H1 (cell line): ENCODE results near the gene MPHOSPH10. TPM values are rescaled to one million over a fixed set of nuclear protein-coding genes. Genes with fewer than 3 reads are reported as not detected.

Experiments used
- CTCF ChIA-PET: fragments of 300-600 bp; sonication (Branson Sonifier 250); formaldehyde crosslinking; loops from one replicate; lab custom pipeline; 2021; ENCODE audit not compliant: partially characterized antibody; lab: Charles Lee
- POLR2A ChIA-PET: fragments of 300-600 bp; sonication (Branson Sonifier 250); formaldehyde crosslinking; loops from one replicate; lab custom pipeline; 2021; ENCODE audit warnings: inconsistent platforms; ENCODE audit not compliant: partially characterized antibody; lab: Charles Lee
- DNase-seq, 2 experiments: peaks; one replicate each; pipeline versions ENCODE4 v3.0.0 to v3.0.0-alpha.2; 2010 to 2022; ENCODE audit warnings: low spot score in 2 of 2, low read depth in 1 of 2, mixed read lengths in 1 of 2
- FAIRE-seq: peaks from 2 replicates; lab custom pipeline; 2011; peaks lifted over from hg19 to GRCh38; lab: Jason Lieb, UNC
- H2AFZ ChIP-seq: 2 replicates; pipeline ENCODE4 v1.8.1; 2012; ENCODE audit warnings: low read length, inconsistent platforms
- H2AK5ac ChIP-seq: 2 replicates; pipeline ENCODE4 v1.6.1; 2013; ENCODE audit warnings: low read depth, low read length
- H2BK120ac ChIP-seq: replicated peaks from 2 replicates; pipeline ENCODE3; 2013; ENCODE audit warnings: low read depth, low read length, inconsistent platforms
- H2BK12ac ChIP-seq: 2 replicates; pipeline ENCODE4 v1.6.1; 2013; ENCODE audit warnings: low read depth, low read length
- H2BK15ac ChIP-seq: 2 replicates; pipeline ENCODE4 v1.6.1; 2013; ENCODE audit warnings: low read length
- H2BK20ac ChIP-seq: 2 replicates; pipeline ENCODE4 v1.6.1; 2013; ENCODE audit warnings: low read length
- H2BK5ac ChIP-seq: 2 replicates; pipeline ENCODE4 v1.6.1; 2013; ENCODE audit warnings: low read depth, low read length
- H3K14ac ChIP-seq: 2 replicates; pipeline ENCODE4 v1.6.1; 2013; ENCODE audit warnings: inconsistent platforms; ENCODE audit not compliant: insufficient read length
- H3K18ac ChIP-seq: 2 replicates; pipeline ENCODE4 v1.6.1; 2013; ENCODE audit warnings: low read length; ENCODE audit errors: extremely low read depth
- H3K23ac ChIP-seq: 2 replicates; pipeline ENCODE4 v1.6.1; 2013; ENCODE audit warnings: inconsistent platforms; ENCODE audit not compliant: insufficient read length
- H3K23me2 ChIP-seq: 2 replicates; pipeline ENCODE4 v1.6.1; 2013; ENCODE audit warnings: low read depth, low read length
- H3K27ac ChIP-seq: 2 replicates; pipeline ENCODE4 v1.6.1; 2011; ENCODE audit warnings: low read depth, low read length, inconsistent platforms
- H3K27me3 ChIP-seq, 4 experiments: replicated peaks in 1 of 4; 1 replicate in 1 of 4; 2 replicates in 3 of 4; pipeline versions ENCODE4 v1.6.1 to v1.8.1; 2011 to 2013; ENCODE audit warnings: low read length in 3 of 4, mild to moderate bottlenecking in 3 of 4, inconsistent platforms in 2 of 4, mixed read lengths in 2 of 4, moderate library complexity in 1 of 4; ENCODE audit not compliant: control insufficient read depth in 3 of 4, insufficient read depth in 3 of 4; ENCODE audit errors: extremely low read depth in 1 of 4
- H3K36me3 ChIP-seq, 4 experiments: 2 replicates each; pipeline versions ENCODE4 v1.6.1 to v1.8.1; 2011 to 2013; ENCODE audit warnings: mild to moderate bottlenecking in 4 of 4, low read length in 3 of 4, moderate library complexity in 2 of 4, control low read depth in 1 of 4, inconsistent platforms in 1 of 4; ENCODE audit not compliant: insufficient read depth in 4 of 4, control insufficient read depth in 2 of 4
- H3K4ac ChIP-seq: replicated peaks from 2 replicates; pipeline ENCODE3; 2013; ENCODE audit warnings: low read length, low read depth, mixed read lengths, inconsistent platforms; ENCODE audit not compliant: insufficient read length
- H3K4me1 ChIP-seq, 4 experiments: replicated peaks in 1 of 4; 1 replicate in 1 of 4; 2 replicates in 3 of 4; pipeline versions ENCODE4 v1.6.1 to v1.8.1; 2011 to 2013; ENCODE audit warnings: low read length in 3 of 4, inconsistent platforms in 2 of 4, mixed read lengths in 1 of 4; ENCODE audit not compliant: insufficient read depth in 4 of 4, control insufficient read depth in 3 of 4
- H3K4me2 ChIP-seq, 2 experiments: 2 replicates each; pipeline versions ENCODE4 v1.6.1 to v1.8.1; 2011 to 2013; ENCODE audit warnings: low read depth in 2 of 2, low read length in 2 of 2, control low read depth in 1 of 2, inconsistent platforms in 1 of 2, mild to moderate bottlenecking in 1 of 2; ENCODE audit not compliant: insufficient read depth in 1 of 2
- H3K4me3 ChIP-seq, 4 experiments: fragments of 200-600, 300-600 bp in 1 of 4; sonication (generic), shearing (Covaris generic), sonication (Bioruptor Twin) in 1 of 4; 2 replicates each; pipeline versions ENCODE4 v1.5.1 to v1.8.1; 2011 to 2016; ENCODE audit warnings: low read length in 4 of 4, low read depth in 3 of 4, control low read depth in 2 of 4, inconsistent platforms in 2 of 4, mild to moderate bottlenecking in 2 of 4, mixed read lengths in 1 of 4, moderate library complexity in 1 of 4; ENCODE audit not compliant: insufficient read depth in 2 of 4; ENCODE audit errors: extremely low read depth in 1 of 4
- H3K56ac ChIP-seq: replicated peaks from 2 replicates; pipeline ENCODE3; 2013; ENCODE audit warnings: low read depth, mild to moderate bottlenecking, mixed read lengths, low read length, inconsistent platforms; ENCODE audit not compliant: insufficient read length
- H3K79me1 ChIP-seq: 2 replicates; pipeline ENCODE4 v1.6.1; 2013; ENCODE audit warnings: low read depth, low read length, control low read depth
- H3K79me2 ChIP-seq, 2 experiments: 2 replicates each; pipeline versions ENCODE4 v1.6.1 to v1.8.1; 2012 to 2013; ENCODE audit warnings: low read length in 2 of 2, mild to moderate bottlenecking in 2 of 2, inconsistent platforms in 1 of 2; ENCODE audit not compliant: insufficient read depth in 2 of 2, control insufficient read depth in 1 of 2
- H3K9ac ChIP-seq, 4 experiments: replicated peaks in 1 of 4; 1 replicate in 1 of 4; 2 replicates in 3 of 4; pipeline versions ENCODE4 v1.6.1 to v1.8.1; 2011 to 2013; ENCODE audit warnings: low read depth in 3 of 4, low read length in 3 of 4, control low read depth in 2 of 4, mild to moderate bottlenecking in 2 of 4, moderate library complexity in 2 of 4, inconsistent platforms in 1 of 4; ENCODE audit errors: extremely low read depth in 1 of 4
- H3K9me3 ChIP-seq, 2 experiments: 2 replicates each; pipeline versions ENCODE4 v1.6.1 to v1.8.1; 2012 to 2013; ENCODE audit warnings: mild to moderate bottlenecking in 2 of 2, moderate library complexity in 2 of 2, control low read depth in 1 of 2, inconsistent platforms in 1 of 2, low read depth in 1 of 2, low read length in 1 of 2, mixed read lengths in 1 of 2; ENCODE audit not compliant: insufficient read depth in 2 of 2
- H4K20me1 ChIP-seq, 2 experiments: replicated peaks in 1 of 2; 2 replicates each; pipeline versions ENCODE3 to v1.8.1; 2011 to 2013; ENCODE audit warnings: inconsistent platforms in 2 of 2, low read length in 2 of 2, mild to moderate bottlenecking in 1 of 2; ENCODE audit not compliant: insufficient read depth in 2 of 2, control insufficient read depth in 1 of 2
- H4K5ac ChIP-seq: 2 replicates; pipeline ENCODE4 v1.6.1; 2013; ENCODE audit warnings: low read length, low read depth, mixed read lengths, inconsistent platforms; ENCODE audit not compliant: insufficient read length
- H4K8ac ChIP-seq: 2 replicates; pipeline ENCODE4 v1.8.0; 2013; ENCODE audit warnings: mild to moderate bottlenecking, moderate library complexity, low read length, inconsistent platforms; ENCODE audit not compliant: insufficient read depth; ENCODE audit errors: extremely low read depth
- H4K91ac ChIP-seq: replicated peaks from 2 replicates; pipeline ENCODE3; 2013; ENCODE audit warnings: low read length, mixed read lengths, inconsistent platforms; ENCODE audit not compliant: insufficient read length
- BRCA1 ChIP-seq: IDR thresholded peaks from 2 replicates; pipeline ENCODE4 v1.6.1; 2012; ENCODE audit warnings: low read depth, low read length, improper control_type of control experiment
- CTBP2 ChIP-seq: IDR thresholded peaks from 2 replicates; pipeline ENCODE4 v1.7.0; 2011; ENCODE audit warnings: borderline replicate concordance, mild to moderate bottlenecking, moderate library complexity, mixed read lengths, low read length; ENCODE audit not compliant: insufficient read depth, insufficient read length
- EGR1 ChIP-seq: IDR thresholded peaks from 2 replicates; pipeline ENCODE4 v1.6.1; 2011; ENCODE audit warnings: low read depth, low read length, borderline replicate concordance
- GTF2F1 ChIP-seq: IDR thresholded peaks from 2 replicates; pipeline ENCODE4 v1.6.1; 2012; ENCODE audit warnings: low read depth, low read length, improper control_type of control experiment, borderline replicate concordance
- KDM1A ChIP-seq: fragments of 200-600, 300-600 bp; sonication (generic); IDR thresholded peaks from 2 replicates; pipeline ENCODE4 v1.7.1; 2016; ENCODE audit warnings: mild to moderate bottlenecking, low read length, borderline replicate concordance
- KDM4A ChIP-seq: IDR thresholded peaks from one replicate; pipeline ENCODE4 v1.7.1; 2012; ENCODE audit warnings: low read depth, mild to moderate bottlenecking, moderate library complexity, low read length, inconsistent platforms; ENCODE audit not compliant: severe bottlenecking
- RAD21 ChIP-seq, 2 experiments: IDR thresholded peaks in 1 of 2; conservative IDR thresholded peaks in 1 of 2; 2 replicates each; pipeline ENCODE4 v1.6.1; 2011; ENCODE audit warnings: low read depth in 2 of 2, low read length in 2 of 2, improper control_type of control experiment in 1 of 2, inconsistent platforms in 1 of 2, mild to moderate bottlenecking in 1 of 2, moderate library complexity in 1 of 2
- RBBP5 ChIP-seq: IDR thresholded peaks from 2 replicates; pipeline ENCODE4 v1.7.1; 2012; ENCODE audit warnings: low read depth, mild to moderate bottlenecking, inconsistent platforms, low read length, moderate library complexity, borderline replicate concordance
- RXRA ChIP-seq: IDR thresholded peaks from 2 replicates; pipeline ENCODE4 v1.6.1; 2011; ENCODE audit warnings: low read depth, mild to moderate bottlenecking, low read length, moderate library complexity; ENCODE audit not compliant: insufficient read depth
- SIRT6 ChIP-seq: IDR thresholded peaks from one replicate; pipeline ENCODE4 v1.7.1; 2012; ENCODE audit warnings: low read length, inconsistent platforms
- SP1 ChIP-seq: IDR thresholded peaks from 2 replicates; pipeline ENCODE4 v1.6.1; 2011; ENCODE audit warnings: low read depth, low read length
- SP4 ChIP-seq: IDR thresholded peaks from 2 replicates; pipeline ENCODE4 v1.6.1; 2012; ENCODE audit warnings: low read length, inconsistent platforms
- TAF1 ChIP-seq: IDR thresholded peaks from 2 replicates; pipeline ENCODE4 v1.6.1; 2011; ENCODE audit warnings: mild to moderate bottlenecking, low read depth, low read length
- ZNF274 ChIP-seq: IDR thresholded peaks from 2 replicates; pipeline ENCODE4 v1.7.0; 2012; ENCODE audit warnings: low read length, borderline replicate concordance; ENCODE audit errors: extremely low read depth
- WGBS, 2 experiments: shearing (Covaris generic) in 1 of 2; methylation state at CpG; one replicate each; pipeline versions ENCODE4 v1.1.6 to v1.1.7; 2013 to 2015; ENCODE audit warnings: low lambda C conversion rate in 2 of 2, mixed read lengths in 2 of 2, inconsistent platforms in 1 of 2, low coverage in 1 of 2, missing lambda C conversion rate in 1 of 2; ENCODE audit not compliant: insufficient replicate concordance in 2 of 2, insufficient coverage in 1 of 2, insufficient read length in 1 of 2; ENCODE audit errors: extremely low coverage in 1 of 2, missing lambda C conversion rate in 1 of 2; 5-methylcytosine and 5-hydroxymethylcytosine counted together
- polyA plus RNA-seq, 7 experiments: library from polyadenylated mRNA; depleted of rRNA in 3 of 7; stranded (reverse) in 5 of 7; unstranded in 2 of 7; fragments of >200 nt in 5 of 7; fragments of 200-250 nt in 2 of 7; gene quantifications; 1 replicate in 5 of 7; 2 replicates in 1 of 7; 4 replicates in 1 of 7; pipeline versions ENCODE4 v1.2.1 to v1.2.3, GENCODE V29; 2011 to 2013; ENCODE audit warnings: missing spikeins in 2 of 7, mixed read lengths in 2 of 7
- total RNA-seq: library from RNA; stranded (reverse); fragmentation: NEBNext Ultra II Directional; extraction: Animal tissue kit (Norgen Biotek cat#: 25700); gene quantifications from 2 replicates; pipeline ENCODE4 v1.2.1, GENCODE V29; 2021

The MPHOSPH10 gene
- total and polyA plus RNA-seq, 2 of the 8 experiments (the other 6 are each of a cell fraction or from before 2014, with no cell fraction given), result 4.5 to 39.1 TPM

GRCh38 chr2:71148506-71149063 is 18.2 kb downstream of the MPHOSPH10 start:
- Histone ChIP-seq H3K9ac (no peak overlapping the region), H3K4me2 (no peak overlapping the region), H2BK12ac (no peak overlapping the region), H3K23me2 (no peaks in the 10 kb centered on the region), H3K4me1 (no peaks in the 10 kb centered on the region), H2AK5ac (no peak overlapping the region), H4K91ac (no peak overlapping the region), H3K36me3 (peaks cover 25 to 60% (median 47%) of the 10 kb centered on the region in 4 experiments), H3K14ac (no peak overlapping the region), H4K5ac (no peak overlapping the region), H3K56ac (no peak overlapping the region), H3K18ac (no peak overlapping the region), H2AFZ (no peak overlapping the region), H3K79me2 (no peaks in the 10 kb centered on the region), H4K20me1 (peaks cover 2 to 6% of the 10 kb centered on the region in 2 experiments), H3K9me3 (no peaks in the 10 kb centered on the region), H2BK15ac (no peak overlapping the region), H2BK5ac (no peak overlapping the region), H3K23ac (no peak overlapping the region), H3K4me3 (no peak overlapping the region), H3K4ac (no peak overlapping the region), H3K27ac (no peak overlapping the region), H2BK120ac (no peak overlapping the region), H3K27me3 (no peaks in the 10 kb centered on the region), H2BK20ac (no peak overlapping the region), H4K8ac (no peak overlapping the region), H3K79me1 (no peaks in the 10 kb centered on the region)
- ChIA-PET CTCF (interaction anchor here (0.5 to 4.6 kb wide), 5 partner anchors 12 to 164 kb away, joined by 3 to 14 read pairs (median 3); no protein-coding TSS in a partner anchor), POLR2A (no interaction called here)
- FAIRE-seq (no peak), DNase-seq (no peak)
- WGBS, 2 experiments, result 76% methylated on average over 2 of the region's 2 CpGs; no CpG with 5 or more reads in 1 of the 2 experiments
- TF ChIP-seq SIRT6, result no peak
- TF ChIP-seq ZNF274, result no peak
- no peak for TF ChIP-seq CTBP2
- TF ChIP-seq TAF1, result no peak
- no peak for TF ChIP-seq EGR1
- no peak for TF ChIP-seq RXRA
- TF ChIP-seq KDM4A, result no peak
- TF ChIP-seq RAD21 (IDR thresholded peaks at IDR 0.05 in 1 of 2, conservative IDR thresholded peaks at IDR 0.05 in 1 of 2; ENCODE audit: low read depth in 2 of 2, low read length in 2 of 2), result no peak
- no peak for TF ChIP-seq BRCA1
- TF ChIP-seq GTF2F1, result no peak
- TF ChIP-seq SP1, result no peak
- no peak for TF ChIP-seq SP4
- TF ChIP-seq RBBP5, result no peak
- no peak for TF ChIP-seq KDM1A
